GM12878 (cell line): ENCODE data around the gene RGL1. TPM values are rescaled to one million over a fixed set of nuclear protein-coding genes. Genes with fewer than 3 reads are reported as not detected.

Source experiments
- CREB1 ChIP-seq: IDR thresholded peaks from 2 replicates; pipeline ENCODE4 v1.6.1; 2012; ENCODE audit warnings: low read depth, mild to moderate bottlenecking, inconsistent platforms
- CUX1 ChIP-seq: IDR thresholded peaks from 2 replicates; pipeline ENCODE4 v1.6.1; 2012; ENCODE audit warnings: improper control_type of control experiment, low read depth, low read length; ENCODE audit not compliant: insufficient replicate concordance
- HDGF ChIP-seq: fragments of 450-650 bp; IDR thresholded peaks from 2 replicates; pipeline ENCODE4 v1.6.1; 2016; ENCODE audit warnings: antibody characterized with exemption
- MEF2A ChIP-seq: IDR thresholded peaks from 2 replicates; pipeline ENCODE4 v1.6.1; 2011; ENCODE audit warnings: low read depth, mild to moderate bottlenecking, low read length, moderate library complexity; ENCODE audit not compliant: insufficient read depth
- MEF2B ChIP-seq: fragments of 450-650 bp; IDR thresholded peaks from 2 replicates; pipeline ENCODE4 v1.6.1; 2018; ENCODE audit warnings: mild to moderate bottlenecking, moderate library complexity; ENCODE audit not compliant: partially characterized antibody, poor library complexity, severe bottlenecking
- NBN ChIP-seq: fragments of 450-650 bp; IDR thresholded peaks from 2 replicates; pipeline ENCODE4 v1.6.1; 2016
- NFXL1 ChIP-seq: fragments of 450-650 bp; IDR thresholded peaks from 2 replicates; pipeline ENCODE4 v1.6.1; 2017; ENCODE audit warnings: antibody characterized with exemption, mild to moderate bottlenecking, borderline replicate concordance
- NFYA ChIP-seq: IDR thresholded peaks from 2 replicates; pipeline ENCODE4 v1.6.1; 2011; ENCODE audit warnings: low read depth, mild to moderate bottlenecking, low read length, improper control_type of control experiment, borderline replicate concordance
- NRF1 ChIP-seq: conservative IDR thresholded peaks from 2 replicates; pipeline ENCODE4 v1.6.1; 2011; ENCODE audit warnings: mild to moderate bottlenecking, low read depth, low read length, improper control_type of control experiment
- PAX5 ChIP-seq: IDR thresholded peaks from 2 replicates; pipeline ENCODE4 v1.6.1; 2011; ENCODE audit warnings: low read depth, low read length, borderline replicate concordance
- PML ChIP-seq: IDR thresholded peaks from 2 replicates; pipeline ENCODE4 v1.6.1; 2012; ENCODE audit warnings: low read length, inconsistent platforms
- SIX5 ChIP-seq: IDR thresholded peaks from 2 replicates; pipeline ENCODE4 v1.6.1; 2011; ENCODE audit warnings: mild to moderate bottlenecking, low read depth, low read length, moderate library complexity; ENCODE audit not compliant: severe bottlenecking
- TCF3 ChIP-seq: IDR thresholded peaks from 2 replicates; pipeline ENCODE4 v1.6.1; 2012; ENCODE audit warnings: low read depth, mild to moderate bottlenecking, low read length, borderline replicate concordance; ENCODE audit not compliant: insufficient read depth
- YBX1 ChIP-seq: fragments of 450-650 bp; IDR thresholded peaks from 2 replicates; pipeline ENCODE4 v1.6.1; 2016; ENCODE audit warnings: antibody characterized with exemption
- ZBTB11 ChIP-seq: fragments of 450-650 bp; formaldehyde crosslinking; IDR thresholded peaks from 2 replicates; pipeline ENCODE4 v1.5.0; 2022; ENCODE audit warnings: mild to moderate bottlenecking, missing genetic modification characterization
- polyA plus RNA-seq, 11 experiments: library from polyadenylated mRNA; depleted of rRNA in 4 of 11; unstranded in 6 of 11; stranded (reverse) in 5 of 11; fragments of >200 nt; fragmentation: Nextera tagmentation in 4 of 11; fragmentation: Illumina TruSeq in 1 of 11; extraction: Ambion mirVana in 4 of 11; extraction: Trizol in 1 of 11; gene quantifications; 1 replicate in 1 of 11; 2 replicates in 10 of 11; pipeline versions ENCODE4 v1.2.1 to v1.2.3, GENCODE V29; 2011 to 2016; ENCODE audit warnings: inconsistent platforms in 2 of 11, missing spikeins in 2 of 11, low read depth in 1 of 11
- total RNA-seq, 4 experiments: library from RNA; depleted of rRNA in 3 of 4; stranded (reverse); fragments of >200 nt in 3 of 4; fragmentation: Illumina TruSeq in 1 of 4; extraction: Trizol in 1 of 4; gene quantifications; 2 replicates each; pipeline versions ENCODE4 v1.2.1 to v1.2.3, GENCODE V29; 2013 to 2021
- TF ChIP-seq, protein P1 (sequence below): IDR thresholded peaks from 2 replicates; pipeline ENCODE4 v1.6.1; 2011; ENCODE audit warnings: borderline replicate concordance, low read depth, mild to moderate bottlenecking, moderate library complexity, mixed read lengths, low read length; ENCODE audit not compliant: insufficient read depth; ENCODE audit errors: extremely low read length
- TF ChIP-seq, protein P2 (sequence below): IDR thresholded peaks from 2 replicates; pipeline ENCODE4 v1.6.1; 2011; ENCODE audit warnings: mild to moderate bottlenecking, low read depth, low read length, moderate library complexity; ENCODE audit not compliant: insufficient replicate concordance

The RGL1 gene
- total and polyA plus RNA-seq, 10 of the 15 experiments (the other 5 are each of a cell fraction or from before 2014, with no cell fraction given) = 8.1 to 25.0 (median 19.0) TPM

DNA sequence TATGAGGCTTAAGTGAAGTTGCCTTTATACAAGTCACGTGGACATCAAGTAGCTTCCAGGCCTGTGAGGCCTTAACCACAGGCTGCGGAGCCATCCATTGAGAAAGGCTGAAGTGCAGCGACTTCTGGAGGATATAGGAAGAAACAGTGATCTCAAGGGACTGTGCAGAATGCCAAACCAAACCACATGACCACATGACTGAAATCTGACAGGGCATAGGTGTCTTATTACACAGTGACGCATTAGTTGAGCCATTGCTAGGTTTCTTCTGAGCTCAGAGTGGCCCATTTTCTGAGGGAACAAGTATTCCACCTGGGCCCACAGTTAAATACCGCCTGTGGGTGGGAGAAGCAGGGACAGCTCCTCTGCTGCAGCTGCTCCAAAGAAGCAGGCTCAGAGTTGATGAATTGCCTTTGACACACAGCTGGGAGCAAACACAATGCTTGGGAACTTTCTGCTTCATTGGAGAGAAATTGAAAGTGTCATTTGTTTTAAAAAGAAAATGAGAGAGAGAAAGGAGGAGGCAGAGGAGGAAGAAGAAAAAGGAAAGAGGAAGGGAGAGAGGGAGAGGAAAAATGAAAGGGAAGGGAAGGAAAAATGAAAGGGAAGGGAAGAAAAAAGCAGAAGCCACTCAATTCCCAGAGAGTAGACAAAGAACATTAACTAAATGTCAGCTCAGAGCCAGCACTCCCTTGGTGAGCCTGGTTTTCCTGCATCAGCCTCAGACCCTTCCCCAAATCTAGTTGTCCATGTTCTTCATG is 138.2 kb downstream of the RGL1 start (continued):
- TF ChIP-seq NFXL1 (no peak), ZBTB11 (CRISPR knock-in tag) (no peak), PML (no peak), TCF3 (no peak), NFYA (no peak), YBX1 (no peak), CREB1 (0 out of 2 replicates have a peak, but pooled peaks have one; percentile 22), MEF2A (no peak), SIX5 (no peak), NRF1 (no peak), HDGF (no peak), CUX1 (no peak), NBN (peak; percentile 31; the same call in 1 of the 2 replicates), PAX5 (no peak), MEF2B (peak; percentile 69)
- TF ChIP-seq, protein P1, sequence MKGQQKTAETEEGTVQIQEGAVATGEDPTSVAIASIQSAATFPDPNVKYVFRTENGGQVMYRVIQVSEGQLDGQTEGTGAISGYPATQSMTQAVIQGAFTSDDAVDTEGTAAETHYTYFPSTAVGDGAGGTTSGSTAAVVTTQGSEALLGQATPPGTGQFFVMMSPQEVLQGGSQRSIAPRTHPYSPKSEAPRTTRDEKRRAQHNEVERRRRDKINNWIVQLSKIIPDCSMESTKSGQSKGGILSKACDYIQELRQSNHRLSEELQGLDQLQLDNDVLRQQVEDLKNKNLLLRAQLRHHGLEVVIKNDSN = peak; percentile 14
- TF ChIP-seq, protein P2, sequence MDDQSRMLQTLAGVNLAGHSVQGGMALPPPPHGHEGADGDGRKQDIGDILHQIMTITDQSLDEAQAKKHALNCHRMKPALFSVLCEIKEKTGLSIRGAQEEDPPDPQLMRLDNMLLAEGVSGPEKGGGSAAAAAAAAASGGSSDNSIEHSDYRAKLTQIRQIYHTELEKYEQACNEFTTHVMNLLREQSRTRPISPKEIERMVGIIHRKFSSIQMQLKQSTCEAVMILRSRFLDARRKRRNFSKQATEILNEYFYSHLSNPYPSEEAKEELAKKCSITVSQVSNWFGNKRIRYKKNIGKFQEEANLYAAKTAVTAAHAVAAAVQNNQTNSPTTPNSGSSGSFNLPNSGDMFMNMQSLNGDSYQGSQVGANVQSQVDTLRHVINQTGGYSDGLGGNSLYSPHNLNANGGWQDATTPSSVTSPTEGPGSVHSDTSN = no peak
